Astrocyte of the cerebellum (primary cell): ENCODE data around the gene NUAK1.

Experiments used
- DNase-seq: peaks from one replicate; pipeline ENCODE4 v3.0.0-alpha.2; 2011; ENCODE audit warnings: low read depth
- H3K4me3 ChIP-seq: 2 replicates; pipeline ENCODE4 v1.5.1; 2011; ENCODE audit warnings: mild to moderate bottlenecking, low read depth, low read length, moderate library complexity
- in situ Hi-C: cut with HindIII; loops from 2 replicates; pipeline ENCODE4 v1.10.0; 2017; ENCODE audit warnings: low sequenced_read_pairs
- TF ChIP-seq, protein P1 (sequence below): IDR thresholded peaks from 2 replicates; pipeline ENCODE4 v1.5.1; 2012; ENCODE audit warnings: low read length, low read depth, moderate library complexity, mild to moderate bottlenecking; ENCODE audit errors: missing control alignments

The NUAK1 gene

DNA sequence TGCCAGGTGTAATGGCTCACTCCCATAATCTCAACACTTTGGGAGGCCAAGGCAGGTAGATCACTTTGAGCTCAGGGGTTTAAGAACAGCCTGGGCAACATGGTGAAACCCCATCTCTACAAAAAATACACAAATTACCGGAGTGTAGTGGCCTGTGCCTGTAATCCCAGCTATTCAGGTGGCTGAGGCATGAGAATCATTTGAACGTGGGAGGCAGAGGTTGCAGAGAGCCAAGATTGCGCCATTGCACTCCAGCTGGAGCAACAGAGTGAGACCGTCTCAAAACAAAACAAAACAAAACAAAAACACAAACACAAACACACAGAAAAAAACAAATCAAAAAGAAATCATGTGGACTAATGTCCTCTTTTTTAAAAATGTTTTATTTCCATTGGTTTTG lies 104.4 kb downstream of the NUAK1 start:
- TF ChIP-seq, protein P1, sequence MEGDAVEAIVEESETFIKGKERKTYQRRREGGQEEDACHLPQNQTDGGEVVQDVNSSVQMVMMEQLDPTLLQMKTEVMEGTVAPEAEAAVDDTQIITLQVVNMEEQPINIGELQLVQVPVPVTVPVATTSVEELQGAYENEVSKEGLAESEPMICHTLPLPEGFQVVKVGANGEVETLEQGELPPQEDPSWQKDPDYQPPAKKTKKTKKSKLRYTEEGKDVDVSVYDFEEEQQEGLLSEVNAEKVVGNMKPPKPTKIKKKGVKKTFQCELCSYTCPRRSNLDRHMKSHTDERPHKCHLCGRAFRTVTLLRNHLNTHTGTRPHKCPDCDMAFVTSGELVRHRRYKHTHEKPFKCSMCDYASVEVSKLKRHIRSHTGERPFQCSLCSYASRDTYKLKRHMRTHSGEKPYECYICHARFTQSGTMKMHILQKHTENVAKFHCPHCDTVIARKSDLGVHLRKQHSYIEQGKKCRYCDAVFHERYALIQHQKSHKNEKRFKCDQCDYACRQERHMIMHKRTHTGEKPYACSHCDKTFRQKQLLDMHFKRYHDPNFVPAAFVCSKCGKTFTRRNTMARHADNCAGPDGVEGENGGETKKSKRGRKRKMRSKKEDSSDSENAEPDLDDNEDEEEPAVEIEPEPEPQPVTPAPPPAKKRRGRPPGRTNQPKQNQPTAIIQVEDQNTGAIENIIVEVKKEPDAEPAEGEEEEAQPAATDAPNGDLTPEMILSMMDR, result no peak
- no peak for DNase-seq
- in situ Hi-C loops, result no loop called here
- H3K4me3 ChIP-seq, result no peak overlapping the region

DNA sequence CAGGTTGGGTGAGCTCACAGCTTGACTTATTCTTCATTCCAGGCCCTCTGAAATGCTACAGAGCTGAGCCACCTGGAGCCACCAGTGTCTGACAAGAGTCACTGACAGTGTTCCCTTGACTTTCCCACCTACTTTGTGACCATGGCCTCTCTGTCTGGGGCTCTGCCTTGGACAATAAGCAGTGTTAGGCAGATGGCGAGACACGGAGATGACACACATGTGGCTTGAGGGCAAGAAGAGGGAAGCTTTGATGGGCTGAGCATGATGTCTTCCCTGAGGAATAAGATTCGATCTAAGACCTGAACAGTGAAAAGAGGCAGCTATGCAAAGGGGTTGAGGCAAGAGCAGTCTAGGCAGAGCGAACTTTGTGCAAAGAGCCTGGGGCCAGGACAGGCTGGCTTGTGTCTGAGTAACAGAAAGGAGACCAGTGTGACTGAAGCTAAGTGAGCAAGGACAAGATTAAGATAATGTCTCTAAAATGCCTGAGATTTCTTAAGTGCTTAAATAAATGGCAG lies 105.5 kb downstream of the NUAK1 start:
- TF ChIP-seq, protein P1, result no peak
- no peak overlapping the region for H3K4me3 ChIP-seq
- in situ Hi-C loops, result no loop called here
- no peak for DNase-seq

DNA sequence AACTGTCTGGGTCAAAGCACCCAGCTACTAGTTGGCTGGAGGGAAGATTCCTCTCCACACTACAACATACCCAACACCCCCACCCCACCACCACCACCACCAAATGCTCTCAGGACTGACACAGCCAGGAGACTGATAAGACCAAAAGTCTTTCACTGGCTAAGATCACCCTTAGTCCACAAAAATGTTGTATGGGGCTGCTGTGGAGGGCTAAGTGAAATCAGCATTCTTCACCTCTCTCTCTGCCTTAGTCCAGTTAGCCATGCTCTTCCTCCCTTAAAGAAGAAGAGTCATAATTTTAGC lies 106.2 kb downstream of the NUAK1 start:
- in situ Hi-C loops, result no loop called here
- H3K4me3 ChIP-seq, result no peak overlapping the region
- DNase-seq, result no peak
- TF ChIP-seq, protein P1, result no peak

DNA sequence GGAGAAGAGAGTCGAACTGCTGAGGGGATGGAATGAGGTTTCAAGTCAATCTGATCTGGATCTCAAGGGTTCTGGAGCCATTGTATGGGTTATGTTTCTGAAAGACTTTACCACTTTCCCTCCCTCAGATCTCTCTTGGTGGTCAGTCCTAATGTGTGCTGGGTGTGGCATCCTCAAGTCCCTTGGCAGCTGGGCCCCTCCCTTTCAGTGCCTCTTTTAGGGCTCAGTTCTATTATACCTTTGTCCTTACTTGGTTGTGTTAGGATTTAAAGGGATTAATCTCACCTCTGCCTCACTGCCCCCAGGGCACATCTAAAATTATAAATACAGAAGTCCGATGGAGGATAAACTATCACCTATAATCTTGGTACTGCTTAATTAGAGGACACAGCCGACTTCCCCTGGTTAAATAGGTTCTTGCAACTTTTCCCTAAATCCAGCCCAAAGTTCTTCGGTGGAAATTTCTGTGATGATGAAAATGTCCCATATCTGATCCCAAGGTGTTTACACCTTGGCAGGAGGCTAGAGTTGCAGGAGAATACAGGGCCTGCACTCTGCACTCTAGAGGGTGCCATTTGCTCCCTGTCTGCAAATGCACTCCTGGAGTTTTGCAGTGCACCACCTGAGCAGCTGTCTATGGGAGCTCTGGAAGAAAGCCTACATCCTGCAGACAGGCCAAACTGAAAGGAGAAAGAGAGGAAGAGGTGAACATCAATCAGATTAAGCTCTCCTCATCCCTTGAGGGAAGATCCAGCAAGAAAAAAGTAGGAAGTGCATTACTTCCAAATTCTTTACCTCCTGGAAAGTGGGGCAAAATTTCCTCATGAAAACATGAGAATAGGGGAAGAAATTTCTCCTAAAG lies 106.8 kb downstream of the NUAK1 start:
- no peak for DNase-seq
- TF ChIP-seq, protein P1, result no peak

DNA sequence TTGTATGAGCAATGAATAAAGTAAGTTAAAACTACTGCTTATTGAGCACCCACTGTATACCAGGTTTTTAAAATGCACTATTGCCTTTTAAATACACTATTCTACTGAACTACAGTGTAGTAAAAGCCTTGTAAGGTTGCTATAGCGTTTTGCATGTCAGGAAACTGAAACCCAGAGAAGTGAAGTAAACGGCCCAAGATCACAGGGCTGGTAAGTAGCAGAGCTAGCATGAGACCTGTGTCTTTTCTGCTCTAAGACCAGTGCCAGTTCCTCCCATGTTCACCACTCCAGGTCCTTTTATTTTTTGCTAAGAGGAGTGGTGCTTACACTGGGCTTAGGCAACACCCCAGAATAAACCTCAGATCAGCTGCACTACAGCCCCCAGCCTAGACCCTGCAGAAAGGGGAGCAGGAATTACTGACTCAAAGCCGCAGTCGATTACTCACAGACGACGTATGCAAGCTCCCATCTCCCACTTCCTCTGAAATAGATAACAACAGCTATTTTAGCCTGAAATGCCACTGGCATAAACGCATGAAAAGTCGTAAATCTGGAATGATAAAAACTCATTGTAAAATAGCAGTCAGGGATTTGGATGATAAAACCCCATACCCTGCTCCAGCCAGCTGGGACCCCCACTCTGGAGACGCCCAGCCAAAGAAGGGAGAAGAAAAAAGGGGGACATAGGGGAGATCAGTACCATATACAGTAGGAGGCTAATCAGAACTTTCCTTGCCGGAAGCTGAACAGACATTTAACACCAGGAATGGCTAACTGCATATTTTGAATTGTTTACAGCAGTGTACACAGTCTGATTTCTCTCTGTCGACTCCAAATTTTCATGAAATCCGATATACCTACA lies 108.3 kb downstream of the NUAK1 start:
- TF ChIP-seq, protein P1, result no peak
- H3K4me3 ChIP-seq, result no peak overlapping the region
- in situ Hi-C loops, result no loop called here
- DNase-seq, result peak; percentile 72

More for the DNA sequence above, 106.8 kb downstream of the NUAK1 start:
- H3K4me3 ChIP-seq, result no peak overlapping the region
- in situ Hi-C loops, result no loop called here

DNA sequence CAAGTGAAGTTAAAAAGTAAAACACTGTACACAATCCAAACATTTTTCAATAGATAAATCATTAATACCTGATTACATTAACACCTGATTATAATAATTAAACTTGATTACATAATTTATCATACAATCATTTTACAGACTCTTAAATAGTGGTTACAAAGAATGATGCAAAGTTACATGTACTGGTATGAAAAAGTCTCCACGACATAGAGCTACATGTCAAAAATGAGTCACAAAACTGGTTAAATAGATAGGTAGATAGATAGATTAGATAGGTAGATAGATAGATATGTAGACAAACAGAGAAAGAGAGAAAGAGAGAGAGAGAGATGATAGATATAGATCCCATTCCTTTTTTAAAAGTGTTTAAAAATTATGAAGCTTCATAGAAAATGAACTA lies 109.2 kb downstream of the NUAK1 start:
- no peak for DNase-seq
- H3K4me3 ChIP-seq, result no peak overlapping the region
- in situ Hi-C loops, result no loop called here
- TF ChIP-seq, protein P1, result no peak
